Measurements from ENCODE around the gene KRT82.
"Not testable (repeated sequence)": the region's sequence is repeated elsewhere in the genome, so short reads cannot be mapped to it uniquely, and the experiment has no call there.

KRT82 gene

DNA sequence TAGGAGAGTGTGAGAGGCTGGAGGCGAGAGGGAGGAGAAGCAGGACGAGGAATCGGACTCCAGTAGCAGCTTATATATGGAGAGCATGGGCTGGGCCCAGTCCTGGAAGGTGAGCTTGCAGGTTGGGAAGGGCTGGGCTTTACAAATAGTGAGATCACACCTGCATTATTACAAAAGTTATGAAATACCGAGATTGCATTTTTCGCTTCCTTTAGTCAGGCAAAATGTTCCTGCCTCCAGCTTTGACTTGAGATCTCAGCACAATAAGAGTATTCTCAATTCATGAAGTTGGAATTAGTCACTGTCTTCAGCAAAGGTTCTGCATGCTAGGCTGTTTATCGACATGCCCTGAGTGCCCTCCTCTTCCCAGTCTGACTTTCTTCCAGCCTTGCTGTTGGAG, 46.0 kb upstream of the KRT82 start, which contains the start of gene KRT6B:
Gene KRT6B, minus strand, starts transcription at position 46 of the 400 bp plus-strand sequence. CDS start 68 bp downstream, outside the sequence.
- H3K36me3 ChIP-seq (ENCODE audit: insufficient read depth, low read length): no peaks in the 10 kb centered on the region
- H3K4me2 ChIP-seq (ENCODE audit: low read length): no peak within 1 kb of the TSS
- H3K79me2 ChIP-seq (ENCODE audit: insufficient read depth, low read length): no peaks in the 10 kb centered on the region
- H3K9me3 ChIP-seq (ENCODE audit: low read length): no peaks in the 10 kb centered on the region
- no peaks in the 10 kb centered on the region for H3F3A ChIP-seq (ENCODE audit: insufficient read depth, low read length)
- H3K4me1 ChIP-seq (ENCODE audit: insufficient read depth, low read length, severe bottlenecking): no peaks in the 10 kb centered on the region
- TF ChIP-seq EZH2 (IDR thresholded peaks at IDR 0.05; ENCODE audit: borderline replicate concordance, low read length): no peak
- TF ChIP-seq, protein P1, sequence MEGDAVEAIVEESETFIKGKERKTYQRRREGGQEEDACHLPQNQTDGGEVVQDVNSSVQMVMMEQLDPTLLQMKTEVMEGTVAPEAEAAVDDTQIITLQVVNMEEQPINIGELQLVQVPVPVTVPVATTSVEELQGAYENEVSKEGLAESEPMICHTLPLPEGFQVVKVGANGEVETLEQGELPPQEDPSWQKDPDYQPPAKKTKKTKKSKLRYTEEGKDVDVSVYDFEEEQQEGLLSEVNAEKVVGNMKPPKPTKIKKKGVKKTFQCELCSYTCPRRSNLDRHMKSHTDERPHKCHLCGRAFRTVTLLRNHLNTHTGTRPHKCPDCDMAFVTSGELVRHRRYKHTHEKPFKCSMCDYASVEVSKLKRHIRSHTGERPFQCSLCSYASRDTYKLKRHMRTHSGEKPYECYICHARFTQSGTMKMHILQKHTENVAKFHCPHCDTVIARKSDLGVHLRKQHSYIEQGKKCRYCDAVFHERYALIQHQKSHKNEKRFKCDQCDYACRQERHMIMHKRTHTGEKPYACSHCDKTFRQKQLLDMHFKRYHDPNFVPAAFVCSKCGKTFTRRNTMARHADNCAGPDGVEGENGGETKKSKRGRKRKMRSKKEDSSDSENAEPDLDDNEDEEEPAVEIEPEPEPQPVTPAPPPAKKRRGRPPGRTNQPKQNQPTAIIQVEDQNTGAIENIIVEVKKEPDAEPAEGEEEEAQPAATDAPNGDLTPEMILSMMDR (IDR thresholded peaks at IDR 0.05; ENCODE audit: low read length): no peak
- no peak within 1 kb of the TSS for H3K4me3 ChIP-seq (ENCODE audit: low read depth, low read length, poor library complexity, severe bottlenecking)
- H2AFZ ChIP-seq (ENCODE audit: low read length): no peak within 1 kb of the TSS
- no peaks in the 10 kb centered on the region for H3K9me2 ChIP-seq (ENCODE audit: low read depth, low read length)
- no peaks in the 10 kb centered on the region for H4K20me1 ChIP-seq (ENCODE audit: insufficient read depth, low read length)
- no peaks in the 10 kb centered on the region for H3K27me3 ChIP-seq (ENCODE audit: insufficient read depth, low read length)
- H3K9ac ChIP-seq (ENCODE audit: low read length): no peak within 1 kb of the TSS
- no peak within 1 kb of the TSS for H3K27ac ChIP-seq (ENCODE audit: low read depth, low read length, poor library complexity, severe bottlenecking)

DNA sequence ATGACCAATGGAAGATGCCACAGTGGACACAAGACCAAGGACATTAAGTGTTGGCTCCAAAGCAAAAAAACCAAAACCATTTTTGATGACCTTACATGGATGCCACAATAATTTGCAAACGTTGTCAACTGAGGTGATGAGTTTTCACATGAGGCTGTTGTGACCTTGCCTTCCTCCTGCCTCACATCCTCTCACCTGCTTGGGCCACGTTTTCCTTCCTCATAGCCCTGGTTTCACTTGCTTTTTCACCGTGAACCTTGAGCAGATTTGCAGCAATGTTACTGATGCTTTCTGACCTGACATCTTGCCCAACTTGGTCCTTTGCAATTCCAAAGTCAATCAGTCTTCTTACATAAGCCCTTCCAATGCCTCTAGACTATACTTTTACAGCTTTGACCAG, 42.1 kb upstream of the KRT82 start:
- no peaks in the 10 kb centered on the region for H3K4me1 ChIP-seq (ENCODE audit: insufficient read depth, low read length, severe bottlenecking)
- H3K4me3 ChIP-seq (ENCODE audit: low read depth, low read length, poor library complexity, severe bottlenecking): no peak overlapping the region
- no peak overlapping the region for H3K27ac ChIP-seq (ENCODE audit: low read depth, low read length, poor library complexity, severe bottlenecking)
- no peaks in the 10 kb centered on the region for H3K9me2 ChIP-seq (ENCODE audit: low read depth, low read length)
- no peaks in the 10 kb centered on the region for H4K20me1 ChIP-seq (ENCODE audit: insufficient read depth, low read length)
- no peaks in the 10 kb centered on the region for H3K27me3 ChIP-seq (ENCODE audit: insufficient read depth, low read length)
- no peaks in the 10 kb centered on the region for H3F3A ChIP-seq (ENCODE audit: insufficient read depth, low read length)
- TF ChIP-seq, protein P1 (IDR thresholded peaks at IDR 0.05; ENCODE audit: low read length): no peak
- no peak for TF ChIP-seq EZH2 (IDR thresholded peaks at IDR 0.05; ENCODE audit: borderline replicate concordance, low read length)
- no peak overlapping the region for H3K4me2 ChIP-seq (ENCODE audit: low read length)
- H3K9ac ChIP-seq (ENCODE audit: low read length): no peak overlapping the region
- H2AFZ ChIP-seq (ENCODE audit: low read length): no peak overlapping the region
- no peaks in the 10 kb centered on the region for H3K79me2 ChIP-seq (ENCODE audit: insufficient read depth, low read length)
- no peaks in the 10 kb centered on the region for H3K36me3 ChIP-seq (ENCODE audit: insufficient read depth, low read length)
- no peaks in the 10 kb centered on the region for H3K9me3 ChIP-seq (ENCODE audit: low read length)

DNA sequence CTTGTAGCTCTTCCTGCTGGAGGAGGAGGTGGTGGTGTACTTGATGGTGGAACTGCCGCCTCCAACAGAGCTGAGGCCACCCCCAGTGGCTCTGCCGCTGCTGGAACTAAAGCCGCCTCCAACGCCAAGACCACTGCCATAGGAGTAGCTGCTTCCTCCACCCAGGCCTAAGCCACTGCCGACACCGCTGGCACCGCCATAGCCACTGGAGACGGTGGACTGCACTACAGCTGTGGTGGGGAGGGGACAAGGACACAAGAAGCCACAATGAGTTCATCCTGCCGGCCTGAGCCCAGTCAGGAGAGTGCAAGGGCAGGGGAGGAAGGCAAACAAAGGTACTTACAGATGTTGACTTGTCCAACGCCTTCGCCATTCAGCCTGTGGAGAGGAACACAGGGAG, 41.1 kb upstream of the KRT82 start:
- not testable (repeated sequence) for H3K27ac ChIP-seq (ENCODE audit: low read depth, low read length, poor library complexity, severe bottlenecking); H2AFZ ChIP-seq (ENCODE audit: low read length); H3K9me2 ChIP-seq (ENCODE audit: low read depth, low read length); H3K27me3 ChIP-seq (ENCODE audit: insufficient read depth, low read length); H3K9me3 ChIP-seq (ENCODE audit: low read length); H3K9ac ChIP-seq (ENCODE audit: low read length); H4K20me1 ChIP-seq (ENCODE audit: insufficient read depth, low read length); H3K4me3 ChIP-seq (ENCODE audit: low read depth, low read length, poor library complexity, severe bottlenecking); H3K4me2 ChIP-seq (ENCODE audit: low read length); H3K36me3 ChIP-seq (ENCODE audit: insufficient read depth, low read length); H3K4me1 ChIP-seq (ENCODE audit: insufficient read depth, low read length, severe bottlenecking); H3F3A ChIP-seq (ENCODE audit: insufficient read depth, low read length); H3K79me2 ChIP-seq (ENCODE audit: insufficient read depth, low read length)

DNA sequence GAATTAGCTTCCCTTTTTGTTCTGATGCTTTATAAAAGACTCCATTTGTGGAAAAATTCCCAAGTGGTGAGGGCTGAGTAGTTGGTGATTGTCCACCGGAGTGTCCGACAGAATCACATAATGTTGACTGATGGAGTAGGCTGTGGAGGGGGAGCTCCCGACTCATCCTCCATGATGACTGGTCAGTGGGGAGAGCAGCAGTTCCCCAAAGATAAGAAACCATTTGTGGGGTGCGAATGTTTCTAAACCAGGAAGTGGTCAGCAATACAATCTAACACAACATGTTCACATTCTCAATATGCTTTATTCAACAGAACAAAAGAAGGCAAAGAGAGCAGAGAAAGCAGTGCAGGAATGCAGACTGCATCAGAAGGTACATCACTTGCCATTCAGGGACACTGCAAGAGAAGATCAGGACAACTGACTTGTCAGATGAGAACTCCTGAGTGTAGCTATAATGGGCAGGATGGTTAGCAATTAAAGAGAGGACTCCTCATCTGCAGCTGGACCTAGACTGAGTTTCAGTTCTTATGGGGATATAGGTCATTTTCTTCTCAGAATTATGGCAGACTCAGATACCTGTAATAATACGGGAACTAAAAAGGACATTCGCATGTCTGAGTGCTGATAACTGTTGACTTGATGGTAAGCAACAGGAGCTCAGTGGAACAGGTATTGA, 40.4 kb upstream of the KRT82 start:
- Histone ChIP-seq H3K79me2 (ENCODE audit: insufficient read depth, low read length) (no peaks in the 10 kb centered on the region), H3K27me3 (ENCODE audit: insufficient read depth, low read length) (peaks cover 3% of the 10 kb centered on the region), H3K9ac (ENCODE audit: low read length) (no peak overlapping the region), H3K9me2 (ENCODE audit: low read depth, low read length) (no peaks in the 10 kb centered on the region), H3K4me3 (ENCODE audit: low read depth, low read length, poor library complexity, severe bottlenecking) (no peak overlapping the region), H3K4me1 (ENCODE audit: insufficient read depth, low read length, severe bottlenecking) (no peaks in the 10 kb centered on the region), H3K27ac (ENCODE audit: low read depth, low read length, poor library complexity, severe bottlenecking) (no peak overlapping the region), H3K36me3 (ENCODE audit: insufficient read depth, low read length) (no peaks in the 10 kb centered on the region), H3F3A (ENCODE audit: insufficient read depth, low read length) (no peaks in the 10 kb centered on the region), H3K4me2 (ENCODE audit: low read length) (no peak overlapping the region), H2AFZ (ENCODE audit: low read length) (no peak overlapping the region), H3K9me3 (ENCODE audit: low read length) (no peaks in the 10 kb centered on the region), H4K20me1 (ENCODE audit: insufficient read depth, low read length) (no peaks in the 10 kb centered on the region)
- no peak for TF ChIP-seq EZH2 (IDR thresholded peaks at IDR 0.05; ENCODE audit: borderline replicate concordance, low read length)
- TF ChIP-seq, protein P1 (IDR thresholded peaks at IDR 0.05; ENCODE audit: low read length): no peak

Measured in OCI-LY1 (cell line).